GM12891 (cell line): ENCODE results near the gene FBXO24.

Source experiments
- PAX5 ChIP-seq: IDR thresholded peaks from 2 replicates; pipeline ENCODE4 v1.6.1; 2011; ENCODE audit warnings: low read length, moderate library complexity, mild to moderate bottlenecking; ENCODE audit not compliant: insufficient read depth, severe bottlenecking
- POLR2A ChIP-seq: IDR thresholded peaks from 2 replicates; pipeline ENCODE4 v1.6.1; 2011; ENCODE audit warnings: low read depth, low read length, control low read depth
- POLR2AphosphoS5 ChIP-seq: IDR thresholded peaks from 2 replicates; pipeline ENCODE4 v1.6.1; 2011; ENCODE audit warnings: low read depth, low read length, control low read depth
- POU2F2 ChIP-seq: IDR thresholded peaks from 2 replicates; pipeline ENCODE4 v1.6.1; 2011; ENCODE audit warnings: low read depth, mild to moderate bottlenecking, control low read depth, low read length, moderate library complexity
- TAF1 ChIP-seq: IDR thresholded peaks from 2 replicates; pipeline ENCODE4 v1.6.1; 2011; ENCODE audit warnings: low read depth, low read length, control low read depth

DNA sequence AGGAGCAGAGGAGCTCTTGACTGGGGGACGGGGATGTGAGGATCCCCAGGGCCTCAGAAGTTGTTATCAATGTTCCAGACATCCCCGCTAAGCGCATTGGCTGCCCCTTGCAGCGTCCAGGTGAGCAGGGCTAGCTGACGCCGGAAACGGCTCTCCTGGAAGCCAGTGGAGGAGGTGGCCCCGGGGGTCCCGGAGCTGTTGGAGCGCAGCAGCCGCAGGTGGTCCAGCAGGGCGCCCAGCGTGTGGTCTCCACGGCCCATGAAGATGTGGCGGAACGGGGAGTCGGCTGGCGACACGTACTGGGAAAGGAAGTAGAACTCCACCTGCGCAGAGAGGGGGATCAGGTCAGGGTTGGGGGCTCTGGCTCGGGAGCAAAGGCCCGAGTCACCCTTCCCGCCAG lies 34.7 kb downstream of the FBXO24 start:
- TF ChIP-seq POLR2AphosphoS5 (no peak), POU2F2 (no peak), POLR2A (no peak), PAX5 (no peak), TAF1 (no peak)
